ENCODE results near the gene VAMP3. TPM values are rescaled to one million over a fixed set of nuclear protein-coding genes. Genes with fewer than 3 reads are reported as not detected.

The VAMP3 gene
- total and polyA plus RNA-seq, 2 donors (not counting 3 experiments of a cell fraction or from before 2014, with no cell fraction given) = 100 to 137 TPM

DNA sequence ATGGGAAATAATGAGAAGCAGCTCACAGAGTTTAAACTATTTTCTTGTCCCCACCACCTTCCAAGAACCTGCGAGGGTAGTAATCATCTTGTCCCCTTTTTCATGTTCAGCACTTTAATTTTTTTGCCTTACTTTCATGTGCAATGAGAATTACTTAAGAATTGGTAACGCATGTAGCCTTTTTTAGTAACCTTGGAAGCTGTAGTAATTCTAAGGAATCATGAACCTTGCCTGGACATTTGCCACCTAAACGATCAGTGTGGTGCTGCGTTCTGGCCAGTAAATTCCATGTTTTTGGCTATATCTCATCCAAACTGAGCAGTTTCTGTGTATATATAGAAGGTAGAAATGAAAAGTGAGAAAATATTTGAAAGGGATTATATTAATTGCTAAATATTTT, 3.9 kb upstream of the VAMP3 start:
- H3K4me3 ChIP-seq (replicated peaks in 1 of 3; ENCODE audit: insufficient read depth in 1 of 3, low read depth in 1 of 3, low read length in 3 of 3) = no peak overlapping the region
- H2AFZ ChIP-seq (ENCODE audit: low read depth, low read length) = no peak overlapping the region
- no peaks in the 10 kb centered on the region for H4K20me1 ChIP-seq (replicated peaks; ENCODE audit: control insufficient read depth, extremely low read depth, insufficient read depth, low read length)
- H3K36me3 ChIP-seq (ENCODE audit: control insufficient read depth in 2 of 2, extremely low read depth in 1 of 2, insufficient read depth in 2 of 2, low read length in 2 of 2) = no peaks in the 10 kb centered on the region
- TF ChIP-seq, protein P1, sequence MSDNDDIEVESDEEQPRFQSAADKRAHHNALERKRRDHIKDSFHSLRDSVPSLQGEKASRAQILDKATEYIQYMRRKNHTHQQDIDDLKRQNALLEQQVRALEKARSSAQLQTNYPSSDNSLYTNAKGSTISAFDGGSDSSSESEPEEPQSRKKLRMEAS (IDR thresholded peaks at IDR 0.05; ENCODE audit: insufficient read depth, insufficient read length) = no peak
- no peak for TF ChIP-seq GATA2 (IDR thresholded peaks at IDR 0.05; ENCODE audit: insufficient read depth, insufficient read length, low read depth, low read length)
- no peak for TF ChIP-seq POLR2AphosphoS5 (IDR thresholded peaks at IDR 0.05; ENCODE audit: insufficient read depth, low read depth, low read length)
- POLR2A ChIA-PET = no interaction called here
- CTCF ChIA-PET = interaction anchor here (1.1 to 2.7 kb wide), 2 partner anchors 15 to 99 kb away, joined by 4 to 13 read pairs; no protein-coding TSS in a partner anchor
- intact Hi-C loops (cut with micrococcal nuclease) (loop anchor here (10.0 kb wide), 1 partner anchor 222 kb away; no protein-coding TSS in a partner anchor), dilution Hi-C loops (cut with MboI; ENCODE audit: extremely low pct_ligation_motif_present, low sequenced_read_pairs) (no loop called here)
- no peaks in the 10 kb centered on the region for H3K9me3 ChIP-seq (replicated peaks; ENCODE audit: control insufficient read depth, insufficient read depth, low read length)
- H3K4me1 ChIP-seq (ENCODE audit: control insufficient read depth, extremely low read depth, insufficient read depth, low read length) = peaks cover 9% of the 10 kb centered on the region
- FAIRE-seq (no peak), DNase-seq (ENCODE audit: low read depth, low spot score) (no peak)
- no peak overlapping the region for H3K9ac ChIP-seq (replicated peaks; ENCODE audit: extremely low read depth, insufficient read depth, low read length)
- H3K27me3 ChIP-seq (ENCODE audit: control insufficient read depth in 2 of 2, insufficient read depth in 2 of 2, low read length in 2 of 2) = no peaks in the 10 kb centered on the region
- no peak overlapping the region for H3K27ac ChIP-seq (ENCODE audit: insufficient read depth, low read depth, low read length)
- H3K9me1 ChIP-seq (replicated peaks; ENCODE audit: control insufficient read depth, extremely low read depth, insufficient read depth, low read length) = no peaks in the 10 kb centered on the region
- H3K79me2 ChIP-seq (ENCODE audit: control insufficient read depth, insufficient read depth, low read length) = peaks cover 8% of the 10 kb centered on the region
- BruUV-seq (replicated peaks) = no TSS peak
- no peak overlapping the region for H3K4me2 ChIP-seq (ENCODE audit: insufficient read depth, low read length)

DNA sequence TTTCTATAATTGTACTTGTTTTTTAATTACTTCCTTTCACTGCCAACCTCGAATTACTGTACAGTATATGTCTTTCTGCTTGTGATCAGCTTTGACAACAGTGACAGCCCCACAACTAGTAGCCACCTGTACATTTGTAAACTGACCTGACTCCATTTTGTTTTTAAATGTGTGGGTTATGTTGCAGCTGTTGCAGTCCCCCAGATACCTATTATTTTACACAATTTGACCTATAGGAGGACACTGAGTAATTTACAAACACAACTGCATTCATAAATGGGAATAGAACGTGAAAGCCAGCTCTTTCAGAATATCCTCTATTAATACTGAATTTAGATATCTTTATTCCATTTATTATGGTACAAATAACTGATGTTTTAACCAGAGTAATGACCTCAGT, 2.5 kb upstream of the VAMP3 start:
- H3K9me3 ChIP-seq (replicated peaks; ENCODE audit: control insufficient read depth, insufficient read depth, low read length) = no peaks in the 10 kb centered on the region
- no peak overlapping the region for H3K4me2 ChIP-seq (ENCODE audit: insufficient read depth, low read length)
- H4K20me1 ChIP-seq (replicated peaks; ENCODE audit: control insufficient read depth, extremely low read depth, insufficient read depth, low read length) = no peaks in the 10 kb centered on the region
- ChIA-PET CTCF (interaction anchor here (1.3 to 2.7 kb wide), 5 partner anchors 9 to 100 kb away, joined by 3 to 13 read pairs (median 6); no protein-coding TSS in a partner anchor), POLR2A (no interaction called here)
- intact Hi-C loops (cut with micrococcal nuclease) = loop anchor here (10.0 kb wide), 1 partner anchor 224 kb away; no protein-coding TSS in a partner anchor
- no peaks in the 10 kb centered on the region for H3K36me3 ChIP-seq (ENCODE audit: control insufficient read depth in 2 of 2, extremely low read depth in 1 of 2, insufficient read depth in 2 of 2, low read length in 2 of 2)
- no peaks in the 10 kb centered on the region for H3K9me1 ChIP-seq (replicated peaks; ENCODE audit: control insufficient read depth, extremely low read depth, insufficient read depth, low read length)
- no peak overlapping the region for H3K4me3 ChIP-seq (replicated peaks in 1 of 3; ENCODE audit: insufficient read depth in 1 of 3, low read depth in 1 of 3, low read length in 3 of 3)
- H3K4me1 ChIP-seq (ENCODE audit: control insufficient read depth, extremely low read depth, insufficient read depth, low read length) = peaks cover 12% of the 10 kb centered on the region
- H2AFZ ChIP-seq (ENCODE audit: low read depth, low read length) = no peak overlapping the region
- no peak overlapping the region for H3K27ac ChIP-seq (ENCODE audit: insufficient read depth, low read depth, low read length)
- FAIRE-seq (no peak), DNase-seq (ENCODE audit: low read depth, low spot score) (no peak)
- dilution Hi-C loops (cut with MboI; ENCODE audit: extremely low pct_ligation_motif_present, low sequenced_read_pairs) = no loop called here
- no peak overlapping the region for H3K9ac ChIP-seq (replicated peaks; ENCODE audit: extremely low read depth, insufficient read depth, low read length)
- H3K27me3 ChIP-seq (ENCODE audit: control insufficient read depth in 2 of 2, insufficient read depth in 2 of 2, low read length in 2 of 2) = no peaks in the 10 kb centered on the region
- peaks cover 21% of the 10 kb centered on the region for H3K79me2 ChIP-seq (ENCODE audit: control insufficient read depth, insufficient read depth, low read length)
- TF ChIP-seq GATA2 (IDR thresholded peaks at IDR 0.05; ENCODE audit: insufficient read depth, insufficient read length, low read depth, low read length) = no peak
- no peak for TF ChIP-seq JUN (IDR thresholded peaks at IDR 0.05; ENCODE audit: borderline replicate concordance, insufficient read depth, insufficient read length, low read depth)
- TF ChIP-seq EZH2 (IDR thresholded peaks at IDR 0.05; ENCODE audit: borderline replicate concordance, low read depth, low read length, severe bottlenecking) = no peak
- no peak for TF ChIP-seq POLR2A (IDR thresholded peaks at IDR 0.05; ENCODE audit: low read depth, low read length)
- TF ChIP-seq, protein P1 (IDR thresholded peaks at IDR 0.05; ENCODE audit: insufficient read depth, insufficient read length) = no peak
- TF ChIP-seq FOS (IDR thresholded peaks at IDR 0.05; ENCODE audit: borderline replicate concordance, insufficient read depth, low read length) = no peak
- no peak for TF ChIP-seq MYC (IDR thresholded peaks at IDR 0.05; ENCODE audit: low read depth, low read length)
- no peak for TF ChIP-seq POLR2AphosphoS5 (IDR thresholded peaks at IDR 0.05; ENCODE audit: insufficient read depth, low read depth, low read length)
- TF ChIP-seq, protein P2, sequence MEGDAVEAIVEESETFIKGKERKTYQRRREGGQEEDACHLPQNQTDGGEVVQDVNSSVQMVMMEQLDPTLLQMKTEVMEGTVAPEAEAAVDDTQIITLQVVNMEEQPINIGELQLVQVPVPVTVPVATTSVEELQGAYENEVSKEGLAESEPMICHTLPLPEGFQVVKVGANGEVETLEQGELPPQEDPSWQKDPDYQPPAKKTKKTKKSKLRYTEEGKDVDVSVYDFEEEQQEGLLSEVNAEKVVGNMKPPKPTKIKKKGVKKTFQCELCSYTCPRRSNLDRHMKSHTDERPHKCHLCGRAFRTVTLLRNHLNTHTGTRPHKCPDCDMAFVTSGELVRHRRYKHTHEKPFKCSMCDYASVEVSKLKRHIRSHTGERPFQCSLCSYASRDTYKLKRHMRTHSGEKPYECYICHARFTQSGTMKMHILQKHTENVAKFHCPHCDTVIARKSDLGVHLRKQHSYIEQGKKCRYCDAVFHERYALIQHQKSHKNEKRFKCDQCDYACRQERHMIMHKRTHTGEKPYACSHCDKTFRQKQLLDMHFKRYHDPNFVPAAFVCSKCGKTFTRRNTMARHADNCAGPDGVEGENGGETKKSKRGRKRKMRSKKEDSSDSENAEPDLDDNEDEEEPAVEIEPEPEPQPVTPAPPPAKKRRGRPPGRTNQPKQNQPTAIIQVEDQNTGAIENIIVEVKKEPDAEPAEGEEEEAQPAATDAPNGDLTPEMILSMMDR (IDR thresholded peaks at IDR 0.05; ENCODE audit: extremely low read depth in 1 of 2, insufficient read depth in 1 of 2, low read depth in 1 of 2, low read length in 2 of 2) = no peak
- BruUV-seq (replicated peaks) = no TSS peak

Measured in endothelial cell of umbilical vein (primary cell).